IPS DF 4.7 (cell line): ENCODE results near the gene SOX5.
"Not testable (repeated sequence)": the region's sequence is repeated elsewhere in the genome, so short reads cannot be mapped to it uniquely, and the experiment has no call there.

Experiments
- DNase-seq: peaks from one replicate; pipeline ENCODE4 v3.0.0-alpha.2; 2013; ENCODE audit warnings: low spot score; ENCODE audit errors: extremely low read depth

SOX5 gene

GRCh38 chr12:23909551-23909950, 39.9 kb downstream of the SOX5 start:
- DNase-seq = no peak

GRCh38 chr12:23906329-23906728, 43.1 kb downstream of the SOX5 start:
- no peak for DNase-seq

- DNase-seq = no peak
Observed at GRCh38 chr12:23899434-23899833, 50.0 kb downstream of the SOX5 start.

GRCh38 chr12:23898121-23898520, 51.3 kb downstream of the SOX5 start:
- DNase-seq = no peak

GRCh38 chr12:23895792-23896218, 53.7 kb downstream of the SOX5 start:
- DNase-seq = peak; percentile 33

DNA sequence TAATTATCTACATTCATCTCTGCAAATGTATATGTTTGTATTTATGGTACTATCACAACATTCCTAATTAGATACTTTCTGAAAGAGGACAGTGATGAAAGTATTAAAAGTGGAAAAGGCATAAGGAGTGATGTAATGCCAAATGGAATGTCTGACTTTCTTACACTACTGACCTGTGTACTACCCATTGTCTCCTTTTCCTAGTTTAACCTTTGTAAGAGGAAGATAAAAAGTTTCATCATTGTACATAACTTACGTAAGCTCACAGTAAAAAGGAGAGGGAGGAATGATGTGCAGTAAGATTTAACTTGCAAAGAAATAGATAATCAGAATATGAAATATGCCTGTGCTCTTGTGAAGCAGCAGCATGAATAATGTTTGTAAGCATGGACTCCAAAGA, 55.9 kb downstream of the SOX5 start:
- DNase-seq = no peak

- DNase-seq = no peak
Observed at GRCh38 chr12:23891115-23891514, 58.4 kb downstream of the SOX5 start.

DNA sequence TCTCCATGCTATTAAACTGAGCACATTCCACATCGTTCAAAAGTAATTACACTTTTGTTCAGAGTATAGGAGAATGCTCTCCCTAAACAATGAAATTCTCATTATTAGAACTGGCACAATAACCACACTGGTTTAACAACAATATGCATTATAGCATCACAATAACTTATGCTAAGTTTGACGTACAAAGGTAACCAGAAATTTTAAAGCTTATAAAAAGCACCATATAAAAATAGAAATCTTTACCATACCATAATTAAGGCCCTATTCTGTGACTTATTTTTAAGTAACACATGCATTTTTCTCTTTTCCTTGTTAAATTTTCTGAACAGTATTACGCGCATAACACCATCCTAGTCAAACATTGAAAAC, 60.4 kb downstream of the SOX5 start:
- DNase-seq = no peak

DNA sequence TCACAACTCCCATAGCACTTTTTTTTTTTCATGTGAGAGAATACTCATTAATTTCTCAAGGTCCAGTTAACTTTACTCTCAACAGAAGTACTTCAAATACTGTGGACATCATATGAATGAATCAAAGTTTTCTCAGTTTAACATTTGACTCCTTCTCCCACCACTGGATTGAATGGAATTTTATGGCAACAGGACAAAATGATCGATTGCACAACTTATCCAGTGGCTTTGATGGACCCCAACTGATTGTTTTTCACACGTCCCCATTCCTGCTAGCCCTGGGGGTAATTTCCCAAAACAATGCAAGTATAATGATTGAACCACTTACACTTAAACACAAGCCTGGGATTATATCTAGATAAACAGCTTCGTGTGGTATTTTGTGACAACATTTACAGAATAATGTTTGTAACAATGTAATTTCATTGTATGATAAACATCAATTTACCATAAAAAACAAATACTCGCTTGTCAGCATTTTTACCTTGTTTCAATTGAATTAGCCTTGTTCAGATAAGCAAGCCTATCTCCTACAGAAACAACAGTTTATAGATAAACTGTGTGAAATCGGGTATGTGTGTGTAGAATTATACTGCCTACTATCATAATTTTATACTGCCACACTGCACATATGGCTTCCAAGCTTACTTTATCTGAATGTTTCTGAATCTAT, 60.9 kb downstream of the SOX5 start:
- no peak for DNase-seq

DNA sequence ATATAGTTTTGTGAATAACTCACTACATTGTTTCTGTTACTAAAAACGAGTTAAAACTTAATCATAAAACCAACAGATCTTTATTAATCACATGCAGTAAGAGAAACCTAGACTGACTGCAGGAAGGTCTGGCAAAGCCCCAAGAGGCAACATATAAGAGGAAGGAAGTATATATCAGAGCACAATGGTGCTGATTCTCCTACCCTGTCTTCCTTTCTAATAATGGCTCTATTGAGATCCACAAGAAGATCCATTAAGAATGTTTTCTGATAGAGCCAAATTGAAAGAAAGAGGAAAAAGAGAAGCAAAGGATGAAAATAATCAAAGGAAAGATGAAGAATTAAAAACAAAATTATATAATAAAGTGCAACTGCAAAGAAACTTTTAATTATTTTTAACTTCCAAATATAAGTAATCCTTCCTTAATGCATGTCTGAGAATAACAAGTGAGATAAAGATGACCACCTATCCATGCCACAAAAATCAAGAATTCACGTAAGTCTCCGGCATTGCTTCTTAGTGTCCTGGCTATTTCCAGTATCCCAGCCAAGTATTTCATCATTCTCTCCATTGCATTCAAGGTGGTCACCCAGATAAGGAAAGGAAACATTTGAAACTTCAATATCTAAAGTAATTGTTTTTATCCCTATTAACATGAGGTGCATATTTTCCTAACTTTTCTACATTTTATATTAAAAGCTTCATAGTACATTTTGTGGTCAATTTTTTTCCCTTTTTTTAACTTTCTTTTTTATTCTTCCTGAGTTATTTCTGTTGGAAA, 62.2 kb downstream of the SOX5 start:
- DNase-seq = no peak

- DNase-seq = no peak
Observed at GRCh38 chr12:23885394-23885793, 64.1 kb downstream of the SOX5 start.

GRCh38 chr12:23884909-23885308, 64.6 kb downstream of the SOX5 start:
- DNase-seq = no peak

DNA sequence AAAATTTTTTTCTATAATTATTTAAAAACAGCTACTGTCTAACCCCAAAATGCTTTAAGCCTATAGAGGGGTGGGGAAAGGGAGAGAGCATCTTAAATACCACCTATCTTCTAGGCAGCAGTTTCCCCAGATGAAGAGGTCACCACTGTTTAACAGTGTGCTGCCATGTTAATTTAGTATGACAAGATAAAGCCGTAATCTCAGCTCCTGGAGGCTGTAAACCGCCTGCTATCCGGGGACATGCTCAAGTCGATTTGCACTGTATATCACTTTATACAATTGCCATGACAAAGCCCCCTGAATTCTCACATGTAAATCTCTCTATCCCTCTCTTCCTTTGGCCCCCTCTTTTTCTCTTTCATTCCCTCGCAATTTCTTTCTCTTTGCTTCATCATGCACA, 68.5 kb downstream of the SOX5 start:
- DNase-seq = no peak

DNA sequence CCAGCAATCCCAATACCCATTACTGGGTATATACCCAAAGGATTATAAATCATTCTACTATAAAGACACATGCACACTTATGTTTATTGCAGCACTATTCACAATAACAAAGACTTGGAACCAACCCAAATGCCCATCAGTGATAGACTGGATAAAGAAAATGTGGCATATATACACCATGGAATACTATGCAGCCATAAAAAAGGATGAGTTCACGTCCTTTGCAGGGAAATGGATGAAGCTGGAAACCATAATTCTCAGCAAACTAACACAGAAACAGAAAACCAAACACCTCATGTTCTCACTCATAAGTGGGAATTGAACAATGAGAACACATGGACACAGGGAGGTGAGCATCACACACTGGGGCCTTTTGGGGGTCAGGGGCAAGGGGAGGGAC, 72.9 kb downstream of the SOX5 start:
- DNase-seq = not testable (repeated sequence)

GRCh38 chr12:23867794-23868193, 81.7 kb downstream of the SOX5 start:
- no peak for DNase-seq

- DNase-seq = no peak
Observed at GRCh38 chr12:23862701-23863100, 86.8 kb downstream of the SOX5 start.

DNA sequence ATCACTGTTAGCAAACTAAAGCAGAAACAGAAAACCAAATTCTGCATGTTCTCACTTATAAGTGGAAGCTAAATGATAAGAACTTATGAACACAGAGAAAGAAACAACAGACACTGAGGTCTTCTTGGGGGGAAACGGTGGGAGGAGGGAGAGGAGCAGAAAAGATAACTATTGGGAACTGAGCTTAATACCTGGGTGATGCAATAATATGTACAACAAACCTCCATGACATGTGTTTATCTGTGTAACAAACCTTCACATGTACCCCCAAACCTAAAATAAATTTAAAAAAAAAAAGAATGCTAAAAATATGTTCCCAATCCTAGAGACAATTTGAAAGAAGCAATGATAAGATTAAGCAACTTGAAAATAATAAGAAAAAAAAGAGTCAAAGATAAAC, 89.5 kb downstream of the SOX5 start:
- DNase-seq = no peak

DNA sequence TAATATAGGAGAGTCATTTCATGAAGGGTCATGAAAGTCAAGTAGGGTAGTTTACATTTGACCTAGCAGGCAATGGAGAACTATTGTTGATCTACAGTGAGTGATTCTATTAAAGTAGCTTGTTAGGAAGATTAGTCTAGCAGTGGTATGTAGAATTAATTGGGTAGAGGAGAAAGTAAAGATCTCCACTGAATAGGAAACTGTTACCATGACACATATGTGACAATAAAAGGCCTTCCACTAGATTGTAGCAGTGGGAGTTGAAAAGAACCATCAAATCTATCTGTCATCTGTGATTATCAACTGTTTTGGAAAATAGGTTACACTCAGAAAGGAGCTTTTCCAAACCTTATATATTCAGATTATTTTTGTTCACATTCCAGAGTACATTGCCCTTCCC, 92.3 kb downstream of the SOX5 start:
- DNase-seq = no peak

DNA sequence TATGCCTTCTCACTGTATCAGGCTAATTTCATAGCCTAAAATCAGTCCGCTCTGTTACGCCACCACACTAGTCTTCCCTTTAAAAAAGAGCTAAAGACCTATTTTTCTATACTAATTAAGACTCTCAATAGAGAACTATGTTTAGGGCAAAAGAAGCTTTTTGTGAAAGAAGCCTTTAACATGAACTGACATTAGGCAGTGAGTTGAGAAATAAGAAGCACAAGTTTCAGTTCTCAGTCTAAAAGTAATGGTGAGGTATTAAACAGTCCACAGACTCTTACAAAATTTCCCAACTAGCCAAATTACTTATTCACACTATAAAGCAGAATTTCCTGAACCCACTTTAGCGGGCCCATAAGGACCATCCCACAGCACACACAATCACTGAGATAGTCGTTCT, 93.7 kb downstream of the SOX5 start:
- DNase-seq = no peak

GRCh38 chr12:23854598-23854997, 94.9 kb downstream of the SOX5 start:
- DNase-seq = no peak

GRCh38 chr12:23853640-23854039, 95.8 kb downstream of the SOX5 start:
- DNase-seq = no peak

DNA sequence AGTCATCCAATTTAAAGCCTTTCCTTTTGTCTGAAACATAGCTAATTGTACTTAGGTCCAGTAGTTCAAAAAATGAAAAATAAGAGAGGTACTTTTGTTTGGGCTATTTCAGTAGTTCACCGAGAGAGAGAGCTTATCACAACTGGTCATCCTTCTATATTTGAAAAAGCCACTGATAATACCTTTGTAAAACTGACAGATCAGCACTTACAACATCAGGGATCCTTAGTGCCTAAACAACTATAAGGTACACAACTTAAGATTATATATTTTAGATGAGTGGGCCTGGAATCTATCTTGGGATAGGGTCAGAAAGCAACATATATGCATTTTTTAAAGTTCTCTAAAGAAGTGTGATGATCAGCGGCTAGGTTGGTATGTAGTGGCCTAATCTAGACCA, 97.9 kb downstream of the SOX5 start:
- DNase-seq = no peak

DNA sequence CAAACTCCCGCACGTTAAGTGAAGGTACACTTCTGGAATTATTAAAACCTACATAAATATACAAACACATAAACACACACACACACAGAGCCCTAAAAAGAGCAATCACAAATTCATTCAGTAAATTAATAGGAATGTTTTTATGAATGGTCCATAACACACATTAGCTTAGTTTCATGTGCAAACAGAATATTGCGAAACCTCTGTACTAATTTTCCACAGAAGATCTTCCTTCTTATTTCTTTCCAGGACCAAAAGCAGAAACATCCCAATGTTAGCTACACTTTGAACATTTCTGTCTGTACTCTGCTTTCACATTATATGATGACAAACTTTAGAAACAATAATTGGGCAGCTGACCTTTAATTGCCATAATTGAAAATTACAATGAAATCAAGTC, 101.6 kb downstream of the SOX5 start:
- no peak for DNase-seq
